C4-2B (cell line): ENCODE results near the gene ACAP3.

Experiments
- CTCF ChIP-seq: fragments of 450-650 bp; conservative IDR thresholded peaks from 2 replicates; pipeline ENCODE4 v1.5.1; 2017; ENCODE audit warnings: mild to moderate bottlenecking
- ZFX ChIP-seq: fragments of 450-650 bp; IDR thresholded peaks from 2 replicates; pipeline ENCODE4 v1.6.1; 2017

- TF ChIP-seq CTCF, result no peak
- no peak for TF ChIP-seq ZFX
Measured at GRCh38 chr1:1242461-1243265, 65.1 kb downstream of the ACAP3 start.
